CD4-positive, alpha-beta T cell treated with Interferon gamma for 1 hour (primary cell): ENCODE measurements around the gene METTL27.
A peak's percentile ranks its signal among the peaks of the same experiment; 100 is the strongest.

Experiments used
- DNase-seq: peaks from one replicate; pipeline ENCODE4 v3.0.0-alpha.2; 2020

METTL27 gene

DNA sequence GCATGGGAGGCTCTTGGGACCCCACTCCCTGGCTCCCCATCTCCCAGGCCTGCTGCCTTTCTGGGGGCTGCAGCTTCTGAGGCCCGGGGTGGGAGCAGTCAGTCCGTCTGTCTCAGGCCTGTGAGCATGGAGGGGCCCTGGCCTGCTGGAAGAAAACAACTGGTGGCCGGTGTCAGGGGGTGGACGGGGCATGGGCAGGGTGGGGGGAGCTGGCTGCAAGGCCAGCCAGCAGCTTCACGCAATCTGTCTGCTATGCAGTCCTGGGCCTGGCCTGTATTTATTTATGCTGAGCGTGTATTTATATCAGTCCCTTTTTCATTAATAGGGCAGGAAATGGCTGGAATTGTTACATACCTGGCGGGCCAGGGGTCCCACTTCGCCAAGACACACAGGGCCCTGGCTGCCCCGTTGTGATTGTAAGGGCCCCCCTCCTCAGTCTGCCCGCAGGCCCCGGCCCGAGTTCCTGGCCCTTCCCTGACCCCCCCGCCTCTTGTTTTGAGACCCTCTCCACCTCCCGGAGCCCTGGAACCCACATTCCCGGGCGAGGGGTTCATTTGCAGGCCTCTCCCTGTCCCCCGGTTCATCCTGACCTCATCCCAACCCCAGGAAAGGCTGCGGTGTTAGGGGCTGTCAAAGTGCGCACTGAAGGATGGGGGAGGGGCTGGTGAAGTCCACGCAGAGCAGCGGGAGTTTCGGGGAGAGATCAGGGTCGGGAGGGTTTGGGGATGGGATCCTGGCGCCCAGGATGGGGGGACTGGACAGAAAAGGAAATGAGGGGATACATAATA, 26.9 kb upstream of the METTL27 start:
- DNase-seq: no peak

DNA sequence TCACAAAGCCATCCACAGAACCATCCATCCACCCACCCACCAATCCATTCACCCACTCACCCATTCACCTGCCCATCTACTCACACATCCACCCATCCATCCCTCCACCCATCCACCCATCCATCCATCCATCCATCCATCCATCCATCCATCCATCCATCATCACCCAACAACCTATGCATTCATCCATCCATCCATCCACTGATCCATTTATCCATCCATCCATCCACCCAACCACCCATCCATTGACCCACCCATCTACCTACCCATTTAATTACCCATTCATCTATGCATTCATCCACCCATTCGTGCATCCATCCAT, 24.1 kb upstream of the METTL27 start:
- no peak for DNase-seq

DNA sequence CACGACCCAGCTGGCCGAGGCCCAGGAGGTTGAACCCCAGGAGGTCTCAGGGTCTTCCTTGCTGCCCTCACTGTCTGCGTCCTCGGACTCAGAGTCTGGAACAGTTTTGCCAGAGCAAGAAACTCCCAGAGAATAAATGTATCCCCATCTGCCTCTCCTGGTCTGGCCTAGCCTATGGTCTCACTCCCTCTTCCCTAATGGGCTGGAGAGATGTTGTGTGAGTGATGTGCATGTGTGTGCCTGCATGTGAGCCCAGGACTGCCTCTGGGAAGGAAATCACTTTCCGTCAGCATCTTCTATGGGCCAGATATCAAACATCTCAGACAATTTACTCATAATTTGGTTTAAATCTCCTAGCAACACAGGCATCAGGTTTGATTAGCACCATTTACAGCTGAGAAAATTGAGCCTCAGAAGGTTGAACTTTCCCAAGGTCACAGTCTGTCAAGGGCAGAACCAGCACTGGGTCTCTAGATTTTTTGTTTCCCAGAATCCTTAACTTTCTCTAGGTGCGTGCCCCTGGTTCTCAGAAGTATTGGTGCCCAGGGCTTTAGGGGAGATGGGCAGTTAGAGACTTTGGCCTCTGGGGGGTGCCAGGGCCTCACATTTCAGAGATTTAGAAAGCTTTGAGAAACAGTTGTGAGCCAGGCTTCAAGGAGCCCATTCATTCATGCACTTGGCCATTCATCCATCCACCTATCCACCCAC, 23.6 kb upstream of the METTL27 start:
- no peak for DNase-seq

DNA sequence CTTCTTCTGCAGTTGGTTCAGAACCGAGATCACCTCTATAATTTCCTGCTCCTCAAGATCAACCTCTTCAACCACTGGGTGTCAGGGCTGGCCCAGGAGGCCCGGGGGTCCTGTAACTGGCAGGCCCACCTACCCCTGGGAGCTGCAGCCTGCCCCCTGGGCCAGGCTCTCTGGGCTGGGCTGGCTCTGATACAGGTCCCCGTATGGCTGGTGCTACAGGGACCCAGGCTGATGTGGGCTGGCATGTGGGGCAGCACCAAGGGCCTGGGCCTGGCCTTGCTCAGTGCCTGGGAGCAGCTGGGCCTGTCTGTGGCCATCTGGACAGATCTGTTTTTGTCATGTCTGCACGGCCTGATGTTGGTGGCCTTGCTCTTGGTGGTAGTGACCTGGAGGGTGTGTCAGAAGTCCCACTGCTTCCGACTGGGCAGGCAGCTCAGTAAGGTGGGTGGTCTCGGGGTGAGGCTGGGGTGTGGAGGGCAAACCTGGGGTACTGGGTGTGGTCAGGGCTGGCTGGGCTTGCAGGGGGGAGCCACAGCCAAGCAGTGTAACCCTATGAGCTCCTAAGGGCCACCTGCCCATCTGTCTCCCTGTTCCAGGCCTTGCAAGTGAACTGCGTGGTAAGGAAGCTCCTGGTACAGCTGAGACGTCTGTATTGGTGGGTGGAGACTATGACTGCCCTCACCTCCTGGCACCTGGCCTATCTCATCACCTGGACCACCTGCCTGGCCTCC, 22.8 kb upstream of the METTL27 start:
- no peak for DNase-seq

GRCh38 chr7:73861305-73861704, 19.0 kb upstream of the METTL27 start:
- DNase-seq: no peak

DNA sequence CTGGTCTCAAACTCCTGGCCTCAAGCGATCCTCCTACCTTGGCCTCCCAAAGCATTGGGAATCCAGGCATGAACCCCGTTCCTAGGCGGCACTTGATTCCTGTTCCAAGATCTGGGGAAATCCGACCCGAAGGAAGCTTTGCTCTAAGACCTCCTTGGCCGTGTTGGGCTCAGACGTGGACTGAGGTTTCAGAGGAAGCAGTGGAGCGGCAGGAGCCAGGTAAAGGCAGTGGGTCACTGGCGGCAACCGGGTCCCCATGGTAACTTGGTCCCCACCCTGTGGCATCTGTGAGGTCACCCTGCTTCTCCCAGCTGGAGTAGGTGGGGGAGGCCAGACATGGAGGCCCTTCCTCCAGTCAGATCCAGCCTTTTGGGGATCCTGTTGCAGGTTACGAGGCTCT, 18.5 kb upstream of the METTL27 start, which contains the start of gene TMEM270:
TMEM270 (plus strand) TSS at position 301 of the 400 bp plus-strand sequence; CDS start at position 337, 36 bp downstream.
- DNase-seq: no peak

DNA sequence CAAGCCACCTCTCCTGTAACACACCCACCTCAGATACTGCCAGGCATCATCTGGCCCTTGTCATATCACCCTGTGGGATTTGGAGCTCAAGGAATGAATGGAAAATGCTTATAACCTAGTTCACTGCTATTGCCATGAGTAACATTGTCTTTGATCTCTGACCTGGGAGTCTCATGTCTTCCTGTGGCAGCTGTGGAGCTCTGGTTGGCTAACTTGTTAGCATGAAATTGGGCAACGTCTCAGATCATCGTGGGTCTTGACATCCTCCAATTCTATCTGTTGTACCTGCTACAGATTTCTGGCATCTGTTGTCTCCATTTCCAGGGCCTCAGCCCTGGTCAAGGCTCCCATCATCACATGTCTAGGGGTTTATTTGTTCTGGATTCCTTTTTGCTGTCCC, 16.5 kb upstream of the METTL27 start:
- DNase-seq: no peak

DNA sequence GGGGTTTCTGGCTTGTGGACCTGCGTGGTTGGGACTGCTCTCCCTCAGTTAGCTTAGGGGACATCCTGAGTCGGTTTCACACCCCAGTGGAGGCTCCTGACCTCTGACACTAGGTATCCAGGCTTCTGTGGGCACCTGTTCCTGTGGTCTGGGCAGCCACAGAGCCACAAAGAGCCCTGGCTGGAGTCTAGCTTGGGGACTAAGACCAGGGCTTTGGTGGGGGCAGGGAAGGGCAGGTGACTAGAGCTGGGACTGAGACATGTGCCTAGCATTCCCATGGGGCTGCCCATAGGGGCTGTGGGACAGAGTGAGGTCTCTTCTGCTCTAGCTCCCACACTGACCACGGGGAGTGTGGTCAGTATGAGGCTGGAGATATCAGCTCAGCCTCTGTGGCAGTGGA, 14.6 kb upstream of the METTL27 start:
- no peak for DNase-seq

DNA sequence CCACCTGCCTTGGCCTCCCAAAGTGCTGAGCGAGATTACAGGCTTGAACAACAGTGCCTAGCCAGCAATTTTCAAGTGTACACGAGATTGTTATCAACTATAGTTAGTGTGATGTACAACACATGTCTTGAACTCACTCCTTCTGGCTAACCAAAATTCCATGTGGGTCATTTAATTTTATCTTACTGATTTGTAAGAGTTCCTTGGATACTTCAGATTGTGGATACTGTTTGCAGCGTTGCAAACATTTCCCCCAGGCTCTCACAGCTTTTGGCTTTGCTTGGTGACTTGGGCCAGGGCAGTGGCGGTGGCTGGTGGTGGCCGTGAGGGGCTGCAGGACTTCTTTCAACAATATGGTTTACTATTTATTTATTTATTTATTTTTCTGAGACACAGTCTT, 10.2 kb upstream of the METTL27 start:
- DNase-seq: no peak

GRCh38 chr7:73851410-73852338, 9.4 kb upstream of the METTL27 start:
- no peak for DNase-seq

GRCh38 chr7:73850781-73851207, 8.5 kb upstream of the METTL27 start:
- DNase-seq: no peak

DNA sequence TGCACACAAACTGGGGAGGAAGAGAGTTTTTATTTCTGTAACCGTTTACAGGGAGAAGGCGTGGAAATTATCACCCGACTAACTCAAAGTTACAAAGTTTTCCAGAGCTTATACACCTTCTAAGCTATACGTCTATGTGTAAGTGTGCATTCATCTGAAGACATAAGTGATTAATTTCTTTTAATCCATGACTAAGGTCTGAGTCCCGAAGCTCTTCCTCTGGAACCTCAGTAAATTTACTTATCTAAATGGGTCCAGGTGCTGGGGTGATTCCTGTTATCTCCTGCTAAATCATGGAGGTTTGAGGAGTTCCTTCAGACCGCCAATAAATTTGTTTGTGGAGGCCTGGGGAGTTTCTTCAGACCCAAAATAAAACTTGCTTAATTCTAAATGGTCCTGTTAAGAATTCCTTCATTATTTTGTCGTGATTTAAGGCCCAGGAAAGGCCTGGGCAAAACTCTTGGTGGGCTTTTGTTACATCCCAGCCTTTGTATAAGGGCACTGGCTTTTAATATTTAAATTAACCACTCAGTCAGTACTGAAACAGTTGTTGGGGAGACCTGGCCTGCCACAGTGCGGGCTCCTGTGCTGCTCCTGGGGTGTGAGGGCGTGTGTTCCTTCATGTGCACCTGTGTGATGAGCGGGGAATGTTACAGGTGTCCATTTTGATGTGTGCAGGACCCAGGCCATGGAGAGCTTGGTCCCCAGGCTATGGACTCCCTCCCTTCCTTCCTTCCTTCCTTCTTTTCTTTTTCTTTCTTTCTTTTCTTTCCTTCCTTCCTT, 5.8 kb upstream of the METTL27 start:
- no peak for DNase-seq

DNA sequence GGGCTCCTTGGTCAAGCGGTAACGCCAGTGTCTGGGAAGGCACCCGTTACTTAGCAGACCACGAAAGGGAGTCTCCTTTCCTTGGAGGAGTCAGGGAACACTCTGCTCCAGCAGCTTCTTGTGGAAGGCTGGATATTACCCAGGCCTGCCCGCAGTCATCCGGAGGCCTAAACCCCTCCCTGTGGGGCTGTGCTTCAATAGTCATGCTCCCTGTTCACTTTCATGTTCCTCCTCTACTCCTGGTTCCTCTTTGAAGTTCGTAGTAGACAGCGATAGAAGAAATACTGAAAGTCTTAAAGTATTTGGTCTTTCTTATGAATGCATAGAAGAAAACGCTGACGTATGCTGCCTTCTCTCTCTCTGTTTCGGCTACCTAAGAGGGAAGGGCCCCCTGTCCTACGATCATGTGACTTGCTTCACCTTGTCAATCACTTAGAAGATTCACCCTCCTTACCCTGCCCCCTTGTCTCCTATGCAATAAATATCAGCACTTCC, 3.4 kb upstream of the METTL27 start:
- peak; percentile 23 for DNase-seq

- DNase-seq: no peak
Measured at GRCh38 chr7:73844848-73845460, 2.6 kb upstream of the METTL27 start.

- DNase-seq: no peak
Measured at GRCh38 chr7:73844131-73844547, 1.8 kb upstream of the METTL27 start.

DNA sequence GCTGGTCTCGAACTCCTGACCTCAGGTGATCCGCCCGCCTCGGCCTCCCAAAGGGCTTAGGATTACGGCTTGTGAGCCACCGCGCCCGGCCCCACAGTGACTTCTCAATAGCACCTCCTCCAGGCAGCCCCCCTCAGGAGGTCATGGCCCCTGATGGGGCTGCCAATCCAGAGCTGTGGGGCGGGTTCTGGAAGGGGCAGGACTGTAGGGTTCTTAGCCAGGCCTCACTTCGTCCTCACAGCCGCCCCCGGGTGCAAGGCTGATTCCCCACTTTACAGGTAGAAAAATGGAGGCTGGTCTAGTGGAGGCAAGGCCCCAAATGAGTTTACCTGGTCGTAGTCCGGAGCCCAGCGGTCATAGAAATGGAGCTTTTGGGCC, 638 bp downstream of the METTL27 start:
- DNase-seq: no peak

DNA sequence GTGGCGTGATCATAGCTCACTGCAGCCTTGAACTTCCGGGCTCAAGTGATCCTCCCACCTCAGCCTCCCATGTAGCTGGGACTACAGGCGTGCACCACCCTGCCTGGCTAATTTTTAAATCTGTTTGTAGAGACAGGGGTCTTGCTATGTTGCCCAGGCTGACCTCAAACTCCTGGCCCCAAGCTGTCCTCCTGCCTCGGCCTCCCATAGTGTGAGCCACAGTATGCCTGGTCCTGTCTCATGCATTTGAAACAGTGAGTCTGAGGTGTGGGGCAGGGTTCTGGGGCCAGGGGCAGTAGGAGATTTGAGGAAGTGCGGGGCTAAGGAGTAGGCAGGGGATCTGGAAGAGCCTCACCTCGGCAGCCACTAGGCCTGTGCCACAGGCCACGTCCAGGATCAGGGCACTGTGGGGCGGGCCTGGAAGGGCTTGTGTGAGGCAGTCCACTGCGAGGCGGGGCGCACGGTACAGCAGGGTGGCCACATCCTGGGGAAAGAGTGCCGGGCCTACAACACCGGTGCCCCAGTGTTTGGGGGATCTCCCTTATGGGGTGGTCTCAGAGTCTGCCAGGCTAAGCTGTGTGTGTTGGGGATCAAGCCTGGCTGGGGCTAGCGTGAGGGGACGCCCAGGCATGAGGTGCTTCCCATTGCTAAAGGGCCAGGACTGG, 1.5 kb downstream of the METTL27 start:
- DNase-seq: no peak

DNA sequence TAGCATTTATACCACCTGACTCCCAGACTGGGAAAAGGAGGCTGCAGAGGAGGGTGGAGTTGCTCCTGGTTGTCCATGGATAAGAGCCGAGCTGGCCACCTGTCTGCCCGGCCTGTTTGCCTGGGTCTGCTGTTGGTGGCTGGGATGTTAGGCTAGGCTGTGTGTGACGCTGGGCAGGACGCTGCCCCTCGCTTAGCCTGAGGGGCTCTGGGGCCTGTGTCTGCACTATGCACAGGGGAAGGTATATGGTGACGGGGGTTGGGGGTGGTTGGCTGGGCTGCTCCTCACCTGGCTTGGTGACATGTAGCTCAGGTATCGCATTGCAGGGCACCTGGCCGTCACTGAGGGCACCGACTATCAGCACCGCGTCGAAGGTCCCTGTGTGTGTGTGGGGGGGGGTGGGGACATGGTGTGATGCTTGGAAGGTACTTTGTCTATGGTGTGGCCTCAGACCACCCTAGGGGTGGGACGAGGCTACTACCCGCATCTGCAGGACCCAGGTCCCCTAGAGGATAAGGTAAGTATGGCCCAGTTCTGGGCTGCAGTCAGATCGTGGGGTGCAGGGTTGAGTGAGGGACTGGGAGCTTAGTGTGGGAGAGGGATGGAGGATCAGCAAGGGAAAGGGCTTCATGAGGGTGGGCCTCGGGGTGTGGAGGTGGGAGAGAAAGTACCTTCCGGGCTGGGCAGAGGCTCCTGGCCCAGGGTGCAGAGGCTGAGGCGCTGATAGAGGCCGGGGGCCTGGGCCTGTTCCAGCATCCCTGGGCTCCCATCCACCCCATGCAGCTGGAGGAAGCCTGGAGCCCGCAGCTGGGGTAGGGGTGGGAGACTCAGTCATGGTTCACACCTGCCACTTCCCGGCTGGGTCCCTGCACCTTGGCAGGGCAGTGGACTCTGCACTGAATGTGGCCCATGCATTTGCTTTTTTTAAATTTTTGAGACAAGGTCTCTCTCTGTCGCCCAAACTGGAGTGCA, 2.3 kb downstream of the METTL27 start:
- DNase-seq: no peak

DNA sequence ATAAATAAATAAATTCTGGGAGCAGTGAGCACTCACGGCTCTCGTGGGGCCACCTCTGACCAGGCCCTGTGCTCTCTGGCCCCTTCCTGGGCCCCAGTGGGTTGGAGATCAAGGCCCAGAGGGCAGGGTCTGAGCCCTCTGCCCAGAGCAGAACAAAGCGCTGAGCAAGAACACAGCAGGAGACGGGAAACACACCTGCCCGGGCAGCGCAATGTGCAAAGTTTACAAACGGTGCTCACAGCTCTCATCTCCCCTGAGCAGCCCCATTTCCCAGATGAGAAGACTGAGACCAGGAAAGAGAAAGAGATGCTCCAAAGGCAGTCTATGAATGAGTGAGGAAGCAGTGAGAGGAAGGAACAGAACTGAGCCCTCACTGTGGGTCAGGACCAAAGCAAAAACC, 3.0 kb downstream of the METTL27 start:
- DNase-seq: no peak
